ENCODE results near the gene YEATS2.
"Not testable (repeated sequence)": the region's sequence is repeated elsewhere in the genome, so short reads cannot be mapped to it uniquely, and the experiment has no call there.

The YEATS2 gene

DNA sequence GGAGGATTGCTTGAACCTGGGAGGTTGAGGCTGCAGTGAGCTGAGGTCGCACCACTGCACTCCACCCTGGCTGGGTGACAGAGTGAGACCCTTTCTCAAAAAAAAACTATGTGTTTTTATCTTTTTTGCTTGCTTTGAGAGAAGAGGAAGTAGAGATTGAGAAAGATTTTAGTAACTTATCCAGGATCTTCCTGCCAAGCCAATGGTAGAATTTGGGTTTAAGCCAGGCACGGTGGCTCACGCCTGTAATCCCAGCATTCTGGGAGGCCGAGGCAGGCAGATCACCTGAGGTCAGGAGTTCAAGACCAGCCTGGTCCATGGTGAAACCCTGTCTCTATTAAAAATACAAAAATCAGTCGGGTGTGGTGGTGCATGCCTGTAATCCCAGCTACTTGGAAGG is 78.9 kb downstream of the YEATS2 start:
- not testable (repeated sequence) for DNase-seq (ENCODE audit: low spot score)

DNA sequence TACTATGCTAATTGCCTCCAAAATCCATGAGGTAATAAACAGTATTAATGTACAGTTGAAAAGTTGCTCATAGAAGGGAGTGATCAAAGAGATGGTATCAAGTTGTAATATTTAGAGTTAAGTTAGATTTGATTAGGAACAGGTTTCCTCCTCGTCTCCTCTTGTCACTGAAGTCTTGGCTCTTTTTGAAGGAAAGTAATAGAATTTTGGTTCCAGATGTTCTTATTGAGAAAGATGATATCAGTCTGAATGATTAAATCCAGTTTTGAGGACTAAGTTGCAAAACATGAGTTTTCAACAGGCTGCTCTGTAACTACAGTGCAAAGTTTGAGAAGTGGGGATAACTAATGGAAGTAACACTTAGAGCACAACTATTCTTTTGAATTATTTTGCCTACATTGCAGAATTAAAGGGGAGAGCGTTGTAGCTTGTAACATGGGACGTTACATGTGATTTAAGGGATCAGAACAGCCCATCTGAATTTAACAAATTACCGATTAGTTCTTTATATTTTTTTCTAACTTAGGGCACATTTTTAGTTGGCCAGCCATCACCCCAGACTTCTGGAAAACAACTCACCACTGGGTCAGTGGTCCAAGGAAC is 79.5 kb downstream of the YEATS2 start:
- DNase-seq (ENCODE audit: low spot score), result no peak

DNA sequence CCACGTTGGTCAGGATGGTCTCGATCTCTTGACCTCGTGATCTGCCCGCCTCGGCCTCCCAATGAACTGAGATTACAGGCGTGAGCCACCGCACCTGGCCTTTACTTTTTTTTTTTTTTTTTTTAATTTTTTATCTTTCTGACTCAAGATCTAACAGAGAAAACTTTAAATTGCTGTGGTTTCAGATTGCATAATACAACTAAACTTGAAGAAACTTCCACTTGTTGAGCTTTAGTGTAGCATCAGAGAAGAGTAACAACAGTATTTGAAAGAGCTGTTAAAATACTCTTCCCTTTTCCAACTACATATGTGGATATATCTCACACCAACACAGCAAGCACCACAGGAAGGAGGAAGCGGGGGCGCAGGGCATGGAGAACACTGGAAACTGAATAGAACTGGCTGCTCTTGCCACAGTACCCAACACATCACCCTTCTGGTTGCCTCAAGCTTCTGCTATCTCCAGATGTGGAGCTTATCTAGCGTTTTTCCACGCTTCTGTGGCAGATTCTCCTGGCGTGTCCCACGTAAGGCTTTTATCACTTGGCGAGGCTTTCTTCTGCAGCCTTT is 82.4 kb downstream of the YEATS2 start:
- DNase-seq (ENCODE audit: low spot score), result no peak

DNA sequence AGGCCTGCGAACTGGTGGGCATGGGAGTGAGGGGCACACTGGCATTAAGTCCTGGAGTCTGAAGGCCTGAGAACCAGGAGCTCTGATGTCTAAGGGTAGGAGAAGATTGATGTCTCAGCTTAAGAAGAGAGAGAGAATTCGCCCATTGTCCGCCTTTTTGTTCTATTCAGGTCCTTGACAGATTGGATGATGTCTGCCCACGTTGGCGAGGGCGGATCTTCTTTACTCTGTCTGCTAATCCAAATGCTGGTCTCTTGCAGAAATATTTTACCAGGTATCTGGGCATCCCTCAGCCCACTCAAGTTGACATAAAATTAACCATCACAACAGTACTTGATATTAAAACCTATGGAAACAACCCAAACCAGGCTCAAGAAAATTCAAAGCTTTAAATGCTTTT is 83.6 kb downstream of the YEATS2 start:
- DNase-seq (ENCODE audit: low spot score), result no peak

DNA sequence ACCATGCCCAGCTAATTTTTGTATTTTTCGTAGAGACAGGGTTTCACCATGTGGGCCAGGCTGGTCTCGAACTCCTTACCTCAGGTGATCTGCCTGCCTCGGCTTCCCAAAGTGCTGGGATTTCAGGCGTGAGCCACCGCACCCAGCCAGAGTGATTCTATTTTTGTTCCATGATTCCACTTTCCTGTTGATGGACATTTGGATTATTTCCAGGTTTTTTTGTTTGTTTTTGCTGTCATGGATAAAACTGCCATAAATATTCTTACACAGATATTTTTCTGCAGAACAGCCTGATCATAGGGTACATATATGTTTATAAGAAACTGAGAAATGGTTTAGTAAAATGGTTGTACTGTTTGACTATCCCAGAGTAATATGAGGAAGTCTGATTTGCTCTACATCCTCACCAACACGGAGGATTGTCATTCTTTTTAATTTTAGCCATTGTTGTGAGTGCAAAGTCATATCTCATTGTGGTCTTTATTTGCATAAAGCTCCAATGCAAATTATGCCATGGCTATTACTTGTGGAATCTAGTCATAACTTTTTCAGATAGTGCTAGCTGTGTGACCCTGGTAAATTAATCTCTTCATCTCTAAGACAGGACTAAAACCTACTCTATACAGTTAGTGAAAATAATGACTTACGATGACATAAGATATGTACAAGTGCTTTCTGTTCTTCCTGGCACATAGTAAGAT is 85.1 kb downstream of the YEATS2 start:
- no peak for DNase-seq (ENCODE audit: low spot score)

DNA sequence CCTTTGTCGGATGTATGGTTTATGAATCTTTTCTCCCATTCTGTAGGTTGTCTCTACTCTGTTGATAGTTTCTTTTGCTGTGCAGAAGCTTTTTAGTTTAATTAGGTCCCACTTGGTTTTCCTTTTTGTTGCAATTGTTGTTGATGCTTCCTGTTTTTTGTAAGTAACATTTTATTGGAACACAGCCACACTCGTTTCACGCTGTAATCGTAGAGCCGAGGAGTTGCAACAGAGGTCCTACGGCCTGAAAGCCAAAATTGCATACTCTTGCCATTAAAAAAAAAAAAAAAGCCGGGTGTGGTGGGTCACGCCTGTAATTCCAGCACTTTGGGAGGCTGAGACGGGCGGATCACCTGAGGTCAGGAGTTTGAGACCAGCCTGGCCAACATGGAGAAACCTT is 86.9 kb downstream of the YEATS2 start:
- not testable (repeated sequence) for DNase-seq (ENCODE audit: low spot score)

DNA sequence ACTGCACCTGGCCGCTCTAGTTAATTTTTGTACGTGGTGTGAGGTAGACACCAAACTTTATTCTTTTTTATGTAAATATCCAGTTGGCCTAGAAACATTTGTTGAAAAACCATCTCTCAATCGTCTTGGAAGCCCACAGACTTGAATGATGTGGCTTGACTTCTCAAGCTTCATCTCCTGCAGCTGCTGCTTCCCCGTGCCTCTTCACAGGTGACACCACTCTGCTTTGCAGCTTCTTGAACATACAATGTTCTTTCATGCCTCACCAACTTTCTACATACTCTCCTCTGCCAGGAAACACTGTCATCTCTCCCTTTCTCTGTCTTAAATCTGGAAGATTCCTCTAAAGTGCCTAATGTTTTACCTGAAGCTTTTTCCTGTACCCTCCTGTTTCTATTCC is 92.2 kb downstream of the YEATS2 start:
- no peak for DNase-seq (ENCODE audit: low spot score)

DNA sequence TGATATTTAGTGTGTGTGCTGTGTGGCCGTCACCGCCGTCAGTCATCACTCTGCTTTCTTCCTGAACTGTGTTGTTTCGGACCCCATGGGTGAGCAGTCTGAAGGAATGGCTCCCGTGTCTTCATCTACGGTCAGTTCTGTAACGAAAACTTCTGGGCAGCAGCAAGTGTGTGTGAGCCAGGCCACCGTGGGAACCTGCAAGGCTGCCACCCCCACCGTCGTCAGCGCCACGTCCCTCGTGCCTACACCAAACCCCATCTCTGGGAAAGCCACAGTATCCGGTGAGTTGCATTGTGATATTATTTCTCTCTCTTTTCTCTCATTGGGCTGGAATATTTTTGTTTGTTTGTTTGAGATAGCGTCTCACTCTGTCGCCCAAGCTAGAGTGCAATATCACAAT is 93.1 kb downstream of the YEATS2 start:
- DNase-seq (ENCODE audit: low spot score), result no peak

DNA sequence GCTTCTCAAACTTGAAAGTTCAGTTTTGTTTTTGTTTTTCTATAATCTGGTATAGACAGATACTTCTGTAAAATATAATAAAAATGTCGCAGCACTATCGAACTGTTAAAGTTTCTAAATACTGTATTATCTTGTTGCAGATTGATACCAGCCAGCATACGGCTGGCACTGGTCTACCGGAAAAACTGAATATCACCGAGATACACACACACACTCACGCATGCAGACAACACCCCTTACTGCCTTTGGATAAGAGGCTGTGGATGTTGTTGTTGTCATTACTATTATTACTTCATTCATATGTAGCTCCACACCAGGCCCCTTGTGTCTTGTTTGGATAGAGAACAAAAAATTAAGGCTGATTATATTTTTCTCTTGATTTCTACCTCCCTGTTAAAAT is 95.4 kb downstream of the YEATS2 start:
- DNase-seq (ENCODE audit: low spot score), result no peak

DNA sequence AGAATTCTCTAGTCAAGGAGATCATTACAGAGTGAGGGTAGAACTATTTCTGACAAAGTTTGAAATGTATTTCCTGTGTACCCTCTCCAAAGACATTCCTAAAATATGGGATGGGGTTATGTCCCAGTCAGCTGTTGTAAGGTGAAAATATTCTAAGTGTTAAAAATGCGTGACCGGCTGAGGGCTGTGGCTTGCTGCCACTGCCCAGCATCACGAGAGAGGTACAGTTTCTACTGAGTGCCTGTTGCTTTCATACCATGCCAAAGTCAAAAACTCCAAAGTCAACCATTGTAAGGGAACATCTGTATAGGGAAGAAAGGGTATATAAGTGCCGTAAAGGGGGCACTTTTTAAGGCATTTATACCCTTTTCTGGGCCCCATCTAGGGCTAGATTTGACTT is 96.9 kb downstream of the YEATS2 start:
- DNase-seq (ENCODE audit: low spot score), result no peak

DNA sequence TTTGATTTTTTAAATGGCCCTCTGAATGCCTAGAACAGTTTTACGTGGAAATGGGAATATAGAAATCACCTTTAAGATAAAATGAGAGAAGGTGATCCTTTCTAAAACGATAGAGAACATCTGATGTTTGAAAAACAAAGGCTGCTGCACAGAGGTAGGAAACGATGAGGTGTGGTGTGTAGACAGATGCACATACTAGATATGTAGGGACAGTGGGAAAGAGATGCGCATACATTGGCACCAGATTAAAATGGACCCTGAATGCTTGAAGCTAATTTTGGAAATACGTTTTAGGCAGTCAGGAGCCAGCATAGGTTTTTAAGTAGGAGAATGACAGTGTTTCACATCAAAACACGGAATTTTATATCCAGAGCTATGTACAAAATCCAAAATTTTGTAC is 98.8 kb downstream of the YEATS2 start:
- DNase-seq (ENCODE audit: low spot score), result no peak

DNA sequence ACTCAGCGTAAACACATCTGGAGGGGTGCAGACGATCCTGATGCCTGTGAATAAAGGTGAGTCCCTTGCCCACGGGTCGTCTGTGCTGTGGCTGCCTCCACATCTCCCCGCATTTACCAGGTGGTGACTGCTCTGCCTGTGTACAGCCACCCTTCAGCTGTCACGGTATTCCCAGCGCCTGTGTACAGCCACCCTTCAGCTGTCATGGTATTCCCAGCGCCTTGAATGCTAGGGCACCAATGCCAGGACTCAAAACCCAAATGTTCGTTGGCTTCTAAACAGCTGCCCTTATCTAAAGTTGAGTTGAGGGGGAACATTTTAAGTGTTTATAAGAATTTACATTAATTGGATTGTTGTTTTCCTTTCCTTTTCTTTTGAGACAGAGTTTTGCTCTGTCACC is 100.4 kb downstream of the YEATS2 start:
- DNase-seq (ENCODE audit: low spot score), result no peak

DNA sequence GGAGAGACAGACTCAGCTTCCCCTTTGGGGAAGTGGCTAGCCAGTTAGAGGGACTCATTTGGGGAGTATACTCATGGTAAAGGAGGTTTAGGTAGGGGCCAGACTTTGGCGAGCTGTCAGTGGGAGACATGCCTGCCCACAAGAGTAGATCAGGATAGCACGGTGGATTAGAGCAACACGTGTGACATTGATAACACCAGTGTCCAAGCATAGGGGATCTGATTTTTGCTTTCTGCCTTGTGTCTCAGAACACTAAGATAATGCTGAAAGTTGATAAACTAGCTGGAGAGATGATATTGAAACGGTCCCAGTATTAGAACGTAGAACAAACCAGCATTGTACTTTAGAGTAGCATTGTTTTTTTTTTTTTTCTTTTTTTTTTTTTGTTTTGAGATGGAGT is 101.9 kb downstream of the YEATS2 start:
- DNase-seq (ENCODE audit: low spot score), result peak; percentile 67

DNA sequence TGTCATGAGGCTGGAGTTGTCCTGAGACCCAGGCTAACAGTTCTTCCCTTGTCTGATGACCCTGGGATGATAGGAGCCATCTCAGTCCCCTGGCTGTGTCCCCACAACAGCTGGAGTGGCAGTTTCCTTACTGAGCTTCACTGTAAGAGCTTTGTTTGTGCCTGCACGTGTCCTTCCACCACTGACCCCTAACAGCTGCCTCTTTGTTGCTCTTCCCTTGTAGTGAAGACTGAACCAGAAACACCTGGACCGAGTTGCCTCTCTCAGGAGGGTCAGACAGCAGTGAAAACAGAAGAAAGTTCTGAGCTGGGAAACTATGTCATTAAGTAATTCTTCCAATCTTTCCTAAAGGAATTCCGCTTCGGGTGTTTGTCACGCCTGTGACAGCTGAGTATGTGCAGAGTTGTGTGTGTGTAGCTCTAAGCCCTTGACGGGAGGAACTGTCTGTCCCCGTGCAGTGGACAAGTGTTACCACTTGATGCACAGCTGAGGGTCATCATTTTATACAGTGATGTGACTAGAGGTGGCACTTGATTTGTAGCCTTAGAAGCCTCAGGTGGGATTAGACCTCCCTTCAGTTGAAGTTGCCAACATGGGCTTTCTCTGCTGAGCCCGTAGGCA is 102.8 kb downstream of the YEATS2 start:
- DNase-seq (ENCODE audit: low spot score), result peak; percentile 97

DNA sequence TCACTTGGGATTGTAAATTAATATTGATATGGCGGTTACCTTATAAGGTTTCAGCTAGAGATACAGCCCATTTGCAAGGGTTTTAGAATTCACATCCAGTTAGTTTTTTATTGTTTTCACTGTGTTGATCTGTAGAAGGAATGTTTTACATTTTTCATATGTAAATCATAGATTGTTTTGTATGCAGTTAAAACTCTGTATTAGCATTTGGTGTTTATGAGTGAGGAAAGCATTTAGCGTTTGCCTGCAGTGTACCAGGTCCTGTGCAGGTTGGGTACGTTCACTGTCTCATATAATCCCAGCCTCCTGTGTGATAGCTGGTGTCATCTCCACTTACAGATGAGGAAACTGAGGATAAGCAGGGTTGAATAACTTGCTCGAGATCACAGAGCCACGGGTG is 104.0 kb downstream of the YEATS2 start:
- no peak for DNase-seq (ENCODE audit: low spot score)

DNA sequence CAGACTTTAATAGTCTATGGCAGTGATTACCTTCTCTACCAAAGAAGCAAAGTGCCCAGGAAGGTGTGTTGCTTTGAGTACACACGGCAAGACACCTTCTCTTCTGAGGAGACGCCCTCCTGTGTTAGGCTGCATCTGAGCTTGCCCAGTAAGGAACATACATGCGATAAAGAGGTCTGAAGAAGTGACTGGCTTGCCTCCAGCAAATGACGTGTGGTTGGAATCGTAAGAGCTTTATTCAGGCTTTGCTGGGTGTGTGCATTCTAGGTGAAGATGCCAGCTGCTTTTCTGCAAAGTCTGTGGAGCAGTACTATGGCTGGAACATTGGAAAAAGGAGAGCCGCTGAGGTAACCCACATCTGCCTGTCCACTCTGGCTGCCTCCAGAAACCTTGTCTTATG is 105.4 kb downstream of the YEATS2 start:
- no peak for DNase-seq (ENCODE audit: low spot score)

DNA sequence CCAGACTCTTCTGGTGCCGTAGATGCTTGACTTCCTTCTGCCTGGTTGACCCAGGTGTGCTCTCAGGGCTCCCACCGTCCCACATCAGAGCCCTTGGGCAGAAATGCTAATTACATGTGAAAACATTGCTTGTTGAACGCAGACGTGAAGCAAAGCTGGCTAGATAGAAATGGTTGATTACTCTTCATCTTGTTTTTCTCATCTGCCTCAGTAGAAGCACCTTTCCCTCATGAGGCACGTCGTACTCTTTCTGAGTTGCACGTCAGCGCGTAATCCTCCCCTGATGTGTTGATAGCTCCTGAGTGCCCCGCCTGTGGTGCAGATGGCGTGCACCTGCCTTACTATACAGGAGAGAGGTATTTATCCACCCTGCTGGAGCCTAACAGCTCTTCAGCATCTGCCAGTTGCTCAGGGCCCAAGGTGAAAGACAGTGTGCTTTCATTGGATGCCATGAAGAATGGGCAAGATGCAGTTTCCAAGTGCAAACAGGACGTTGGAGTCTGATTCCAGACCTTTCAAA is 109.7 kb downstream of the YEATS2 start:
- no peak for DNase-seq (ENCODE audit: low spot score)

DNA sequence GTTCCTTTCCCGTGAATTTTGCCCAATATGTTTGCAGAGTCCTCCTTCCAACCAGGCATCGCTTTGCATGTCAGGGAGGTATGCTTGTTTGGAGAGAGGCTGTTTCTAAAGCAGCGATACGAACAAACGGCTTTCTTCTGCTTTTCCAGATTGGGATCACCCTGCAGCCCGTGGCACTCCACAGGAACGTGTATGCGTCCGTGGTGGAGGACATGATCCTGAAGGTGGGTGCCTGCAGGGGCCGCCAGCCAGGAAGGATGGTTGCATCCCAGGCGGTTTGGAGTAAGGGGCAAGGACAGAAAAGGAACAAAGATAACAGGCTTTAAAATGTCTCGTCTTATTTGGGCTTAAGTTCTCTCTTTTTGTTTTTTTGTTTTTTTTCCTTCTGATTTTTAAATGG is 110.3 kb downstream of the YEATS2 start:
- no peak for DNase-seq (ENCODE audit: low spot score)

DNA sequence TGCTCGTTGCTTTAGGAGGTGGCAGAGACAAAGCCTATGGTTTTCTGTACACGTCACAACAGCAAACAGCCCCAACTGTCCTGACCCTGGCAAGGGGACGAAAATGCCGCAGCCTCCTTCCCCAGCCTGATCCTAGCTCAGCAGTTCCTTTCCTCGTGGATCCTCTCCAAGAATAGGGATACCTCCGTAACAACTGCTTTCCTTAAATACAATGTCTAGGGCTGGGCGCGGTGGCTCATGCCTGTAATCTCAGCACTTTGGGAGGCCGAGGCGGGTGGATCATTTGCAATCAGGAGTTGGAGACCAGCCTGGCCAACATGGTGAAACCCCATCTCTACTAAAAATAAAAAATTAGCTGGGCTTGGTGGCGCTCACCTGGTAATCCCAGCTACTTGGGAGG is 110.8 kb downstream of the YEATS2 start:
- DNase-seq (ENCODE audit: low spot score), result no peak

DNA sequence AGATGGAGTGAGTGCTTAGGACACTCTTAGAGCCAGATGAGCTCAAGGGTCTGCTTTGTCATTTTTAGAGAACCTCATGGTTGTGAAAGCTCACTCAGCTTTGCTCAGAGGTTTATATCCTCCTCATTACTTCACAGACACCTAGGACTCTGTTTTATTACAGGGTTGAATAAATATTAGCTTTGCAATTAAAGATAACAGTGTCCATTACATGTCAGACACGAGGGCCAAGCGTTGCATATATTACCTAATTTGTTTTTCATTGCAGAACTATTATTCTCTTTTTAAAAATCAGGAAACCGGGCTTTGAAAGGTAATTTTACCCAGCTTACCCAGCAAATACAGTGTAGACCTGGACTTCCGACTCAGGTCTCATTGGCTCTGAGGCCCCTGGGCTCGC is 111.7 kb downstream of the YEATS2 start:
- no peak for DNase-seq (ENCODE audit: low spot score)

DNA sequence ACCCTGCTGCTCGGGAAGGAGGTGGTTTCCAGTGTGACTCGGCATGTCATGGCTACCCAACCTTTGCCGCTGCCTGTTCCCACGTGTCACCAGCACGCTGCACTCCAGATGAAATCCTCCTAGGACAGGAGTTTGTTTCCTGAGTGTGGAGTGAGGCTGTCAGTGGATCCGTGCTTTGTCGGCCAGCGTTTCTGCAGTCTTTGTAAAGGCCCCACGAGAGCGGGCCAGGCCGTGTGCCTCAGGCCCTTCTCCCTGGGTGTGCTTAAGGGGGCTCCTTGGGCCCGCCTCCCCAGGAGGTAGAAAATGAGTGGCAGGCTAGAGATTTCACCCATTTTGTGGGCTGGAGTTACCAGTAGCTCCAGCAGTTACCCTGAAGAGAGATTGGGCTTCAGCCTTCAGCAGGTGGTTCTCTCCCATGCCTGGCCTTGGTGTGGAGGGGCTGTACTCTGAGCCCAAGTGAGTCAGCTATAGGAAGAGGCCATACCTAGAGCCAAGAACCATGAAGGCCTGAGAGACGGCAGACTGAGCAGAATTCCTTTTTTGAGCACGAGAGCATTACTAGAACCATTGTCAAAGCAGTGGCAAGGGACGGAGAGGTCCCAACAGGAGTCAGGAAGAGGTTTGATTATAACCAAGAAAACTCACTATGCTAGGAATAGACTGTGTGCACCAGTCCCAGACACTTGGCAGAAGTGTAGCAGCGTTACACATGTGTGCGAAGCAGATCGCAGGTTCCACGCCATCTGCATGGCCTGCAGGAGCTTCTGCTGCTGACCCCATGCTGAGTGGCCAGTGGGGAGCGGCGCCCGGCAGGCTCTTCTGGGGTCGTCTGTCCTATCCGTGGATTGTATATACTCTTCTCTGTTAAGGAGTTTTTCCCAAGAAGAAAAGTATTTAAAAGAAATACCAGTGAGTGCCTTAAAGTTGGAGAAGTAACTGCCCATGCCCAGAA is 113.3 kb downstream of the YEATS2 start:
- no peak for DNase-seq (ENCODE audit: low spot score)

DNA sequence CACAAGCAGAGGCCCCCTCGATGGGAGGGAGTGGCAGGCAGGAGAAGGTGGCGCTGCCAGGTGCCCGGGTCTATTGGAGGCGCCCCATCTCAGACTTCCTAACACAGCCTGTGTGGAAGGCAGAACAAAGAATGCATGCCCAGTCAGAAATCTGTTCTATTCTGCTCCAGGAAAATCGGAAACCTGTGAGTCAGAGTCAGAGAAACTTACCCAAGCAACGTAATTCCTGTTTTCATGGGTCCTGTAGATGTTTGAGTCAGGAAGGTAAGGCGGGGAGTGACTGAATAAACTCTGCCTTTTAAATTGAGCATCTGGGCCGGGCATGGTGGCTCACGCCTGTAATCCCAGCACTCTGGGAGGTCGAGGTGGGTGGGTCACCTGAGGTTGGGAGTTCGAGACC is 114.0 kb downstream of the YEATS2 start:
- no peak for DNase-seq (ENCODE audit: low spot score)
